Transverse colon (tissue), 4 donors: ENCODE results near the gene MAPKAP1.

ENCODE experiments used
- EP300 ChIP-seq: sonication (generic); formaldehyde crosslinking; IDR thresholded peaks from one replicate; pipeline ENCODE4 v1.6.1; 2017; ENCODE audit warnings: antibody characterized with exemption, low read depth
- POLR2A ChIP-seq: fragments of 450-650 bp; IDR thresholded peaks from one replicate; pipeline ENCODE4 v1.6.1; 2016; ENCODE audit warnings: antibody characterized with exemption, mild to moderate bottlenecking, moderate library complexity
- POLR2AphosphoS5 ChIP-seq, 3 donors: sonication (generic); formaldehyde crosslinking; IDR thresholded peaks; one replicate each; pipeline ENCODE4 v1.6.1; 2016; ENCODE audit warnings: antibody characterized with exemption in 3 of 3
- TF ChIP-seq, protein P1 (sequence below), 5 experiments: fragments of 200-600 bp in 3 of 5; fragments of 450-650 bp in 2 of 5; sonication (generic) in 3 of 5; IDR thresholded peaks; 1 replicate in 2 of 5; 2 replicates in 3 of 5; pipeline ENCODE4 v1.5.1; 2016 to 2017; ENCODE audit warnings: antibody characterized with exemption in 5 of 5, inconsistent platforms in 3 of 5, mild to moderate bottlenecking in 2 of 5, moderate library complexity in 1 of 5

DNA sequence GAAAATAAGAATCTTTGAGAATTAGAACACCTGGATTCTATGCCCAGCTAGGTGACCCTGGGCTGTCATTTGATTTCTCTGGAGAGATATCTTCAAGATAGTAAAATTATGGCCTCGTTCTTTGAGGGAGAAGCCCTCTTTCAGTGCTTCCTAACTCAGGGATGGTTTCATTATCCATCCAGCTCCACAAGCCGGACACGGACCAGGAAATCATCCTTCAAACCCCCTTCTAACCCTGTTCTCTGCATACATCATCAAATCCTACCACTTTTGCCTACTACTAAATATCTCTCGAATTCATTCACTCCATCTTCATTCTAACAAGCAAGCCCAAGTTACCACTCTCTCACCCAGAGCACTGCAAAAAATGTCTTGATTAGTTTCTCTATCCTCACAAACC lies 57.2 kb downstream of the MAPKAP1 start:
- TF ChIP-seq, protein P1, sequence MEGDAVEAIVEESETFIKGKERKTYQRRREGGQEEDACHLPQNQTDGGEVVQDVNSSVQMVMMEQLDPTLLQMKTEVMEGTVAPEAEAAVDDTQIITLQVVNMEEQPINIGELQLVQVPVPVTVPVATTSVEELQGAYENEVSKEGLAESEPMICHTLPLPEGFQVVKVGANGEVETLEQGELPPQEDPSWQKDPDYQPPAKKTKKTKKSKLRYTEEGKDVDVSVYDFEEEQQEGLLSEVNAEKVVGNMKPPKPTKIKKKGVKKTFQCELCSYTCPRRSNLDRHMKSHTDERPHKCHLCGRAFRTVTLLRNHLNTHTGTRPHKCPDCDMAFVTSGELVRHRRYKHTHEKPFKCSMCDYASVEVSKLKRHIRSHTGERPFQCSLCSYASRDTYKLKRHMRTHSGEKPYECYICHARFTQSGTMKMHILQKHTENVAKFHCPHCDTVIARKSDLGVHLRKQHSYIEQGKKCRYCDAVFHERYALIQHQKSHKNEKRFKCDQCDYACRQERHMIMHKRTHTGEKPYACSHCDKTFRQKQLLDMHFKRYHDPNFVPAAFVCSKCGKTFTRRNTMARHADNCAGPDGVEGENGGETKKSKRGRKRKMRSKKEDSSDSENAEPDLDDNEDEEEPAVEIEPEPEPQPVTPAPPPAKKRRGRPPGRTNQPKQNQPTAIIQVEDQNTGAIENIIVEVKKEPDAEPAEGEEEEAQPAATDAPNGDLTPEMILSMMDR (IDR thresholded peaks at IDR 0.05), result no peak
- TF ChIP-seq POLR2A (no peak), EP300 (no peak), POLR2AphosphoS5 (IDR thresholded peaks at IDR 0.05) (no peak)
